ENCODE results near the gene KIF26B. TPM values are rescaled to one million over a fixed set of nuclear protein-coding genes. Genes with fewer than 3 reads are reported as not detected.

The KIF26B gene
- total and polyA plus RNA-seq, 10 of the 15 experiments (the other 5 are each of a cell fraction or from before 2014, with no cell fraction given): 0.35 to 11.6 (median 2.2) TPM

- no peak for FAIRE-seq
- no peak for TF ChIP-seq MEF2A (IDR thresholded peaks at IDR 0.05; ENCODE audit: insufficient read depth, low read depth, low read length)
- TF ChIP-seq SUPT20H (IDR thresholded peaks at IDR 0.05; ENCODE audit: borderline replicate concordance, control insufficient read depth, low read depth, low read length): no peak
- no peak for TF ChIP-seq POLR2AphosphoS2 (IDR thresholded peaks at IDR 0.05; ENCODE audit: low read depth, low read length)
- TF ChIP-seq BACH1 (IDR thresholded peaks at IDR 0.05; ENCODE audit: borderline replicate concordance): no peak
- no peak for TF ChIP-seq NR2C1 (IDR thresholded peaks at IDR 0.05)
- TF ChIP-seq ZNF687 (IDR thresholded peaks at IDR 0.05): no peak
- TF ChIP-seq, protein P1, sequence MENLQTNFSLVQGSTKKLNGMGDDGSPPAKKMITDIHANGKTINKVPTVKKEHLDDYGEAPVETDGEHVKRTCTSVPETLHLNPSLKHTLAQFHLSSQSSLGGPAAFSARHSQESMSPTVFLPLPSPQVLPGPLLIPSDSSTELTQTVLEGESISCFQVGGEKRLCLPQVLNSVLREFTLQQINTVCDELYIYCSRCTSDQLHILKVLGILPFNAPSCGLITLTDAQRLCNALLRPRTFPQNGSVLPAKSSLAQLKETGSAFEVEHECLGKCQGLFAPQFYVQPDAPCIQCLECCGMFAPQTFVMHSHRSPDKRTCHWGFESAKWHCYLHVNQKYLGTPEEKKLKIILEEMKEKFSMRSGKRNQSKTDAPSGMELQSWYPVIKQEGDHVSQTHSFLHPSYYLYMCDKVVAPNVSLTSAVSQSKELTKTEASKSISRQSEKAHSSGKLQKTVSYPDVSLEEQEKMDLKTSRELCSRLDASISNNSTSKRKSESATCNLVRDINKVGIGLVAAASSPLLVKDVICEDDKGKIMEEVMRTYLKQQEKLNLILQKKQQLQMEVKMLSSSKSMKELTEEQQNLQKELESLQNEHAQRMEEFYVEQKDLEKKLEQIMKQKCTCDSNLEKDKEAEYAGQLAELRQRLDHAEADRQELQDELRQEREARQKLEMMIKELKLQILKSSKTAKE (IDR thresholded peaks at IDR 0.05; ENCODE audit: low read depth, poor library complexity, severe bottlenecking): no peak
- TF ChIP-seq STAT3 (IDR thresholded peaks at IDR 0.05; ENCODE audit: low read depth, low read length): no peak
- no peak for TF ChIP-seq RB1 (IDR thresholded peaks at IDR 0.05; ENCODE audit: borderline replicate concordance)
- no peak for TF ChIP-seq USF2 (IDR thresholded peaks at IDR 0.05; ENCODE audit: borderline replicate concordance, low read depth, low read length)
- no peak for TF ChIP-seq ZNF384 (IDR thresholded peaks at IDR 0.05; ENCODE audit: borderline replicate concordance, low read depth, low read length)
- no peak for TF ChIP-seq SIX5 (IDR thresholded peaks at IDR 0.05; ENCODE audit: low read depth, low read length, severe bottlenecking)
- no peak for TF ChIP-seq HDAC6 (IDR thresholded peaks at IDR 0.05; ENCODE audit: unreplicated experiment)
- TF ChIP-seq, protein P2, sequence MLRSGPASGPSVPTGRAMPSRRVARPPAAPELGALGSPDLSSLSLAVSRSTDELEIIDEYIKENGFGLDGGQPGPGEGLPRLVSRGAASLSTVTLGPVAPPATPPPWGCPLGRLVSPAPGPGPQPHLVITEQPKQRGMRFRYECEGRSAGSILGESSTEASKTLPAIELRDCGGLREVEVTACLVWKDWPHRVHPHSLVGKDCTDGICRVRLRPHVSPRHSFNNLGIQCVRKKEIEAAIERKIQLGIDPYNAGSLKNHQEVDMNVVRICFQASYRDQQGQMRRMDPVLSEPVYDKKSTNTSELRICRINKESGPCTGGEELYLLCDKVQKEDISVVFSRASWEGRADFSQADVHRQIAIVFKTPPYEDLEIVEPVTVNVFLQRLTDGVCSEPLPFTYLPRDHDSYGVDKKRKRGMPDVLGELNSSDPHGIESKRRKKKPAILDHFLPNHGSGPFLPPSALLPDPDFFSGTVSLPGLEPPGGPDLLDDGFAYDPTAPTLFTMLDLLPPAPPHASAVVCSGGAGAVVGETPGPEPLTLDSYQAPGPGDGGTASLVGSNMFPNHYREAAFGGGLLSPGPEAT (IDR thresholded peaks at IDR 0.05; ENCODE audit: low read depth): no peak
- no peak for TF ChIP-seq LARP7 (IDR thresholded peaks at IDR 0.05)
These were observed 190.6 kb downstream of the KIF26B start for GRCh38 chr1:245345191-245345884.

More at GRCh38 chr1:245345191-245345884, 190.6 kb downstream of the KIF26B start:
- H4K20me1 ChIP-seq (ENCODE audit: control insufficient read depth, insufficient read depth): no peaks in the 10 kb centered on the region
- no peaks in the 10 kb centered on the region for H3K9me3 ChIP-seq (replicated peaks; ENCODE audit: control insufficient read depth, insufficient read depth, low read length)
- ChIA-PET POLR2A (no interaction called here), CTCF (interaction anchor here (1.0 kb wide), 1 partner anchor 93 kb away, joined by 3 read pairs; no protein-coding TSS in a partner anchor), SMC1A (ENCODE audit: uncharacterized antibody, unreplicated experiment) (no interaction called here), RAD21 (ENCODE audit: unreplicated experiment) (no interaction called here)
- H3K79me2 ChIP-seq (ENCODE audit: control insufficient read depth, insufficient read depth, low read length): no peaks in the 10 kb centered on the region
- no peaks in the 10 kb centered on the region for H3K4me1 ChIP-seq (ENCODE audit: control insufficient read depth, insufficient read depth, low read length)
- H3K4me3 ChIP-seq: no peak overlapping the region
- WGBS (ENCODE audit: insufficient coverage, insufficient replicate concordance, low lambda C conversion rate, missing lambda C conversion rate): 56% methylated on average over 25 of the region's 25 CpGs
- H2AFZ ChIP-seq (ENCODE audit: control insufficient read depth, low read depth, low read length): no peak overlapping the region
- H3K9ac ChIP-seq (ENCODE audit: control insufficient read depth, insufficient read depth, low read length): no peak overlapping the region
- ATAC-seq: no peak
- peaks cover 3% of the 10 kb centered on the region in 2 experiments; a peak in 3 of 4 replicates for H3K27me3 ChIP-seq (replicated peaks in 1 of 2; ENCODE audit: control insufficient read depth in 2 of 2, insufficient read depth in 2 of 2, low read length in 1 of 2)
- no peaks in the 10 kb centered on the region for H3K36me3 ChIP-seq (ENCODE audit: control insufficient read depth in 2 of 2, insufficient read depth in 2 of 2, low read length in 1 of 2)
- no peak overlapping the region for H3K27ac ChIP-seq (ENCODE audit: control insufficient read depth, insufficient read depth)
- no TSS peak for BruUV-seq (replicated peaks)
- DNase-seq (ENCODE audit: low read depth, low spot score): no peak
- intact Hi-C loops (cut with micrococcal nuclease; ENCODE audit: unreplicated experiment) (no loop called here), in situ Hi-C loops (cut with MboI) (no loop called here)
- no peak overlapping the region for H3K4me2 ChIP-seq (ENCODE audit: control insufficient read depth, insufficient read depth)
